Measurements from ENCODE around the gene ZNF391.
"Not testable (repeated sequence)": the region's sequence is repeated elsewhere in the genome, so short reads cannot be mapped to it uniquely, and the experiment has no call there.

ZNF391 gene

GRCh38 chr6:27422651-27423332, 34.2 kb downstream of the ZNF391 start:
- no peak for DNase-seq (ENCODE audit: low read depth)

- DNase-seq (ENCODE audit: low read depth): not testable (repeated sequence)
These were observed 36.3 kb downstream of the ZNF391 start for GRCh38 chr6:27424851-27425250.

GRCh38 chr6:27426045-27426620, 37.6 kb downstream of the ZNF391 start:
- DNase-seq (ENCODE audit: low read depth): no peak

DNA sequence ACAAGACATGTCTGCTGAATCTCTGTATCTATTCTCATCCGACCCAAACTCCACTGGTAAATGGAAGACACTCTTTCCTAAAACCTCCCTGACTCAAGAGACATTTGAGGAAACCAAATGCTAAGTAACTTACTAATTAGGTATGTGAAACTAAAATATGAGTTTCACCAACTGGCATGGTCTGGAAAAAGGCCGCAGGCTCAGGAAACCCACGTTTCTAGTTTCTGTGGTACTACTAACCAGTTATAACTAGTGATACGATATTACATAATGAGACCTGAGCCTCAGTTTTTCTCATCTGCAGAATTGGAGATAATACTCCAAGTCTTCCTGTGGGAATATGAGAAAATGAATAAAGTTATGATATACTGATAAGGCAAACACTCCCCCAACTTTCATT, 39.9 kb downstream of the ZNF391 start:
- no peak for DNase-seq (ENCODE audit: low read depth)

- no peak for DNase-seq (ENCODE audit: low read depth)
These were observed 40.4 kb downstream of the ZNF391 start for GRCh38 chr6:27428966-27429365.

DNA sequence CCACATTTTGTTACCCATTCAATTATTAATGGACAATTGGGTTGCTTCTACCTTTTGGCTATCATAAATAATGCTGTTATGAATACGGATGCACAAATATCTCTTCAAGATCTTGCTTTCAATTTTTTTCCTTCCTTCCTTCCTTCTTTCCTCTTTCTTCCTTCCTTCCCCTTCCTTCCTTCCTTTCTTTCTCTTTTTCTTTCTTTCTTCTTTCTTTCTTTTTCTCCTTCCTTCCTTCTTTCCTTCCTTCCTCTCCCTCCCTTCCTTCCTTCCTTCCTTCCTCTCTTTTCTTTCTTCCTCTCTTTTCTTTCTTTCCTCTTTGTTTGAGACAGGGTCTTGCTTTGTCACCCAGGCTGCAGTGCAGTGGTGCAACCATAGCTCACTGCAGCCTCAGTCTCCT, 45.2 kb downstream of the ZNF391 start:
- no peak for DNase-seq (ENCODE audit: low read depth)

DNA sequence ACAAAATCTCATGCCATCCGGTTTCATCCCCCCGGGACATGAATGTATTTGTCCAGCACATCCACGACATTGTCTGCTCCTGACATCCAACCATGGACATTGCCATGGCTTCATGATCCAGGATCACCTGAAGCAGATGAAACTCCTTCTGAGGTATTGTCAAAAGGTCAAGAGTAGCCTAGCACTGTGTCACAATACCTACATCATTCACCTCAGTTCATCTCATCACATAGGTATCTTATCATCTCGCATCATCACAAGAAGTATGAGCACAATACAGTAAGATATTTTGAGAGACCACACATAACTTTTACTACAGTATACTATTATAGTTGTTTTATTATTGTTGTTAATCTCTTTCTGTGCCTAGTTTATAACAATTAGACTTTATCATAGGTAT, 50.8 kb downstream of the ZNF391 start:
- no peak for DNase-seq (ENCODE audit: low read depth)

GRCh38 chr6:27441001-27441400, 52.4 kb downstream of the ZNF391 start:
- DNase-seq (ENCODE audit: low read depth): no peak

DNA sequence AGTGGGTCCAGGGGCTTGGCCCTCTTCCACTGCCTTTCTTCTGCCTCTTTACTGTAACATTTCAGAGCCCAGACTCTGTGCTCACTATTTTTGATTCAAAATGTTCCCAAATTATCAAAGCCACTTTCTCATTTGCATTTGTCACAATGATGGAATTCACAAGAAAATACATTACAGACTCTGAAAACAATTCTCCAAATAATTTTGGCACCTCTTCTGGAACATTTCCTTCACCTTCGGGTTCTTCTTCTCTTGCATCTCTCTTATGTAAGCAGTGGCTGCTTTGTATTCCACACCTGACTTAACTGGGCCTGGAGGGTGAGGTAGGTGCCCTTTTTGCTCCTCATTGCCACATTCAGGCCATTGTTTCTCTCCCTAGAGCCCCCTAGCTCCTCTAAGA, 54.4 kb downstream of the ZNF391 start:
- no peak for DNase-seq (ENCODE audit: low read depth)

- no peak for DNase-seq (ENCODE audit: low read depth)
These were observed 59.9 kb downstream of the ZNF391 start for GRCh38 chr6:27448456-27448855.

DNA sequence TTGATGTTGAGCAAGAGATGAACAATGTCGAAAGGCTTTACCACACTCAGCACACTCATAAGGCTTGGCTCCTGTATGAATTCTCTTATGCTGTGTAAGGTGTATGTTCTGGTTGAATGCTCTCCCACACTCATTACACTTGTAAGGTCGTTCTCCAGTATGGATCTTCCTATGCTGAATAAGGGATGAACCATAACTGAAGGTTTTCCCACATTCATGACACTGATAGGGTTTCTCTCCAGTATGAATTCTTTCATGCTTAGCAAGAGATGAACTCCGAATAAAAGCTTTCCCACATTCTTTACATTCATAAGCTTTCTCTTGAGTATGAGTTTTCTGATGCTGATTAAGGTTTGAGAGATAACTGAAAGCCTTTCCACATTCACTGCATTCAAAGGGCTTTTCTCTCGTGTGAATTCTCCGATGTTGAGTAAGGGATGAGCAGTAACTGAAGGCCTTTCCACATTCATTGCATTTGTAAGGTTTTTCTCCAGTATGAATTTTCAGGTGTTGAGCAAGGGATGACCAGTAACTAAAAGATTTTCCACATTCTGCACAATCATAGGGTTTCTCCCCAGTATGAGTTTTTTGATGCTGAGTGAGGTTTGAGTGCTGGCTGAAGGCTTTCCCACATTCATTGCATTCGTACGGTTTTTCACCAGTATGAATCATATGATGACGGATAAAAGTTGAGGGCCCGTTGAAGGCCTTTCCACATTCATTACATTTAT, 63.3 kb downstream of the ZNF391 start:
- no peak for DNase-seq (ENCODE audit: low read depth)

DNA sequence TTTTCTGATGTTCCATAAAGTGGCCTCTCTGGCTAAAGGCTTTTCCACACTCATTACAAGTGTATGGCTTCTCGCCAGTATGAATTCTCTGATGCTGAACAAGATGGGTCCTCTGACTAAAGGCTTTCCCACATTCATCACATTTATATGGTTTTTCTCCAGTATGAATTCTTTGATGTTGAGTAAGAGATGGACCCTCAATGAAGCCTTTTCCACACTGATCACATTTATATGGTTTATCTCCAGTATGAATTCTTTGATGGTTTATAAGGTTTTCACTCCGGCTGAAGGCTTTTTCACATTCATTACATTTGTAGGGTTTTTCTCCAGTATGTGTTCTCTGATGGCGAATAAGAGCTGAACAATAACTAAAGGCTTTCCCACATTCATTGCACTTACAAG, 63.9 kb downstream of the ZNF391 start:
- peak; percentile 8 for DNase-seq (ENCODE audit: low read depth)
